H1 (cell line): Measurements from ENCODE around the gene CYBRD1. TPM values are rescaled to one million over a fixed set of nuclear protein-coding genes. Genes with fewer than 3 reads are reported as not detected.

Source experiments
- CTCF ChIA-PET: fragments of 300-600 bp; sonication (Branson Sonifier 250); formaldehyde crosslinking; loops from one replicate; lab custom pipeline; 2021; ENCODE audit not compliant: partially characterized antibody; lab: Charles Lee
- POLR2A ChIA-PET: fragments of 300-600 bp; sonication (Branson Sonifier 250); formaldehyde crosslinking; loops from one replicate; lab custom pipeline; 2021; ENCODE audit warnings: inconsistent platforms; ENCODE audit not compliant: partially characterized antibody; lab: Charles Lee
- DNase-seq, 2 experiments: peaks; one replicate each; pipeline versions ENCODE4 v3.0.0 to v3.0.0-alpha.2; 2010 to 2022; ENCODE audit warnings: low spot score in 2 of 2, low read depth in 1 of 2, mixed read lengths in 1 of 2
- FAIRE-seq: peaks from 2 replicates; lab custom pipeline; 2011; peaks lifted over from hg19 to GRCh38; lab: Jason Lieb, UNC
- H2AFZ ChIP-seq: 2 replicates; pipeline ENCODE4 v1.8.1; 2012; ENCODE audit warnings: low read length, inconsistent platforms
- H2AK5ac ChIP-seq: 2 replicates; pipeline ENCODE4 v1.6.1; 2013; ENCODE audit warnings: low read depth, low read length
- H2BK120ac ChIP-seq: replicated peaks from 2 replicates; pipeline ENCODE3; 2013; ENCODE audit warnings: low read depth, low read length, inconsistent platforms
- H2BK12ac ChIP-seq: 2 replicates; pipeline ENCODE4 v1.6.1; 2013; ENCODE audit warnings: low read depth, low read length
- H2BK15ac ChIP-seq: 2 replicates; pipeline ENCODE4 v1.6.1; 2013; ENCODE audit warnings: low read length
- H2BK20ac ChIP-seq: 2 replicates; pipeline ENCODE4 v1.6.1; 2013; ENCODE audit warnings: low read length
- H2BK5ac ChIP-seq: 2 replicates; pipeline ENCODE4 v1.6.1; 2013; ENCODE audit warnings: low read depth, low read length
- H3K14ac ChIP-seq: 2 replicates; pipeline ENCODE4 v1.6.1; 2013; ENCODE audit warnings: inconsistent platforms; ENCODE audit not compliant: insufficient read length
- H3K18ac ChIP-seq: 2 replicates; pipeline ENCODE4 v1.6.1; 2013; ENCODE audit warnings: low read length; ENCODE audit errors: extremely low read depth
- H3K23ac ChIP-seq: 2 replicates; pipeline ENCODE4 v1.6.1; 2013; ENCODE audit warnings: inconsistent platforms; ENCODE audit not compliant: insufficient read length
- H3K23me2 ChIP-seq: 2 replicates; pipeline ENCODE4 v1.6.1; 2013; ENCODE audit warnings: low read depth, low read length
- H3K27ac ChIP-seq: 2 replicates; pipeline ENCODE4 v1.6.1; 2011; ENCODE audit warnings: low read depth, low read length, inconsistent platforms
- H3K27me3 ChIP-seq, 4 experiments: replicated peaks in 1 of 4; 1 replicate in 1 of 4; 2 replicates in 3 of 4; pipeline versions ENCODE4 v1.6.1 to v1.8.1; 2011 to 2013; ENCODE audit warnings: low read length in 3 of 4, mild to moderate bottlenecking in 3 of 4, inconsistent platforms in 2 of 4, mixed read lengths in 2 of 4, moderate library complexity in 1 of 4; ENCODE audit not compliant: control insufficient read depth in 3 of 4, insufficient read depth in 3 of 4; ENCODE audit errors: extremely low read depth in 1 of 4
- H3K36me3 ChIP-seq, 4 experiments: 2 replicates each; pipeline versions ENCODE4 v1.6.1 to v1.8.1; 2011 to 2013; ENCODE audit warnings: mild to moderate bottlenecking in 4 of 4, low read length in 3 of 4, moderate library complexity in 2 of 4, control low read depth in 1 of 4, inconsistent platforms in 1 of 4; ENCODE audit not compliant: insufficient read depth in 4 of 4, control insufficient read depth in 2 of 4
- H3K4ac ChIP-seq: replicated peaks from 2 replicates; pipeline ENCODE3; 2013; ENCODE audit warnings: low read length, low read depth, mixed read lengths, inconsistent platforms; ENCODE audit not compliant: insufficient read length
- H3K4me1 ChIP-seq, 4 experiments: replicated peaks in 1 of 4; 1 replicate in 1 of 4; 2 replicates in 3 of 4; pipeline versions ENCODE4 v1.6.1 to v1.8.1; 2011 to 2013; ENCODE audit warnings: low read length in 3 of 4, inconsistent platforms in 2 of 4, mixed read lengths in 1 of 4; ENCODE audit not compliant: insufficient read depth in 4 of 4, control insufficient read depth in 3 of 4
- H3K4me2 ChIP-seq, 2 experiments: 2 replicates each; pipeline versions ENCODE4 v1.6.1 to v1.8.1; 2011 to 2013; ENCODE audit warnings: low read depth in 2 of 2, low read length in 2 of 2, control low read depth in 1 of 2, inconsistent platforms in 1 of 2, mild to moderate bottlenecking in 1 of 2; ENCODE audit not compliant: insufficient read depth in 1 of 2
- H3K4me3 ChIP-seq, 4 experiments: fragments of 200-600, 300-600 bp in 1 of 4; sonication (generic), shearing (Covaris generic), sonication (Bioruptor Twin) in 1 of 4; 2 replicates each; pipeline versions ENCODE4 v1.5.1 to v1.8.1; 2011 to 2016; ENCODE audit warnings: low read length in 4 of 4, low read depth in 3 of 4, control low read depth in 2 of 4, inconsistent platforms in 2 of 4, mild to moderate bottlenecking in 2 of 4, mixed read lengths in 1 of 4, moderate library complexity in 1 of 4; ENCODE audit not compliant: insufficient read depth in 2 of 4; ENCODE audit errors: extremely low read depth in 1 of 4
- H3K56ac ChIP-seq: replicated peaks from 2 replicates; pipeline ENCODE3; 2013; ENCODE audit warnings: low read depth, mild to moderate bottlenecking, mixed read lengths, low read length, inconsistent platforms; ENCODE audit not compliant: insufficient read length
- H3K79me1 ChIP-seq: 2 replicates; pipeline ENCODE4 v1.6.1; 2013; ENCODE audit warnings: low read depth, low read length, control low read depth
- H3K79me2 ChIP-seq, 2 experiments: 2 replicates each; pipeline versions ENCODE4 v1.6.1 to v1.8.1; 2012 to 2013; ENCODE audit warnings: low read length in 2 of 2, mild to moderate bottlenecking in 2 of 2, inconsistent platforms in 1 of 2; ENCODE audit not compliant: insufficient read depth in 2 of 2, control insufficient read depth in 1 of 2
- H3K9ac ChIP-seq, 4 experiments: replicated peaks in 1 of 4; 1 replicate in 1 of 4; 2 replicates in 3 of 4; pipeline versions ENCODE4 v1.6.1 to v1.8.1; 2011 to 2013; ENCODE audit warnings: low read depth in 3 of 4, low read length in 3 of 4, control low read depth in 2 of 4, mild to moderate bottlenecking in 2 of 4, moderate library complexity in 2 of 4, inconsistent platforms in 1 of 4; ENCODE audit errors: extremely low read depth in 1 of 4
- H3K9me3 ChIP-seq, 2 experiments: 2 replicates each; pipeline versions ENCODE4 v1.6.1 to v1.8.1; 2012 to 2013; ENCODE audit warnings: mild to moderate bottlenecking in 2 of 2, moderate library complexity in 2 of 2, control low read depth in 1 of 2, inconsistent platforms in 1 of 2, low read depth in 1 of 2, low read length in 1 of 2, mixed read lengths in 1 of 2; ENCODE audit not compliant: insufficient read depth in 2 of 2
- H4K20me1 ChIP-seq, 2 experiments: replicated peaks in 1 of 2; 2 replicates each; pipeline versions ENCODE3 to v1.8.1; 2011 to 2013; ENCODE audit warnings: inconsistent platforms in 2 of 2, low read length in 2 of 2, mild to moderate bottlenecking in 1 of 2; ENCODE audit not compliant: insufficient read depth in 2 of 2, control insufficient read depth in 1 of 2
- H4K5ac ChIP-seq: 2 replicates; pipeline ENCODE4 v1.6.1; 2013; ENCODE audit warnings: low read length, low read depth, mixed read lengths, inconsistent platforms; ENCODE audit not compliant: insufficient read length
- H4K8ac ChIP-seq: 2 replicates; pipeline ENCODE4 v1.8.0; 2013; ENCODE audit warnings: mild to moderate bottlenecking, moderate library complexity, low read length, inconsistent platforms; ENCODE audit not compliant: insufficient read depth; ENCODE audit errors: extremely low read depth
- H4K91ac ChIP-seq: replicated peaks from 2 replicates; pipeline ENCODE3; 2013; ENCODE audit warnings: low read length, mixed read lengths, inconsistent platforms; ENCODE audit not compliant: insufficient read length
- CEBPB ChIP-seq: IDR thresholded peaks from 2 replicates; pipeline ENCODE4 v1.6.1; 2012; ENCODE audit warnings: low read depth, low read length
- E2F6 ChIP-seq: IDR thresholded peaks from 2 replicates; pipeline ENCODE4 v1.6.1; 2012; ENCODE audit warnings: inconsistent platforms
- MAX ChIP-seq: IDR thresholded peaks from 2 replicates; pipeline ENCODE4 v1.6.1; 2012; ENCODE audit warnings: inconsistent platforms
- POLR2A ChIP-seq, 2 experiments: IDR thresholded peaks; 1 replicate in 1 of 2; 2 replicates in 1 of 2; pipeline ENCODE4 v1.6.1; 2011; ENCODE audit warnings: low read depth in 2 of 2, low read length in 2 of 2, mild to moderate bottlenecking in 2 of 2; ENCODE audit errors: control extremely low read depth in 1 of 2
- RBBP5 ChIP-seq: IDR thresholded peaks from 2 replicates; pipeline ENCODE4 v1.7.1; 2012; ENCODE audit warnings: low read depth, mild to moderate bottlenecking, inconsistent platforms, low read length, moderate library complexity, borderline replicate concordance
- SIN3A ChIP-seq, 2 experiments: IDR thresholded peaks in 1 of 2; conservative IDR thresholded peaks in 1 of 2; 2 replicates each; pipeline ENCODE4 v1.6.1; 2011 to 2012; ENCODE audit warnings: low read length in 2 of 2, improper control_type of control experiment in 1 of 2, low read depth in 1 of 2, mild to moderate bottlenecking in 1 of 2
- TCF12 ChIP-seq: IDR thresholded peaks from 2 replicates; pipeline ENCODE4 v1.6.1; 2011; ENCODE audit warnings: low read depth, mild to moderate bottlenecking, low read length
- TEAD4 ChIP-seq: IDR thresholded peaks from 2 replicates; pipeline ENCODE4 v1.6.1; 2012; ENCODE audit warnings: low read depth, low read length, inconsistent platforms, mixed read lengths
- WGBS, 2 experiments: shearing (Covaris generic) in 1 of 2; methylation state at CpG; one replicate each; pipeline versions ENCODE4 v1.1.6 to v1.1.7; 2013 to 2015; ENCODE audit warnings: low lambda C conversion rate in 2 of 2, mixed read lengths in 2 of 2, inconsistent platforms in 1 of 2, low coverage in 1 of 2, missing lambda C conversion rate in 1 of 2; ENCODE audit not compliant: insufficient replicate concordance in 2 of 2, insufficient coverage in 1 of 2, insufficient read length in 1 of 2; ENCODE audit errors: extremely low coverage in 1 of 2, missing lambda C conversion rate in 1 of 2; 5-methylcytosine and 5-hydroxymethylcytosine counted together
- polyA plus RNA-seq, 7 experiments: library from polyadenylated mRNA; depleted of rRNA in 3 of 7; stranded (reverse) in 5 of 7; unstranded in 2 of 7; fragments of >200 nt in 5 of 7; fragments of 200-250 nt in 2 of 7; gene quantifications; 1 replicate in 5 of 7; 2 replicates in 1 of 7; 4 replicates in 1 of 7; pipeline versions ENCODE4 v1.2.1 to v1.2.3, GENCODE V29; 2011 to 2013; ENCODE audit warnings: missing spikeins in 2 of 7, mixed read lengths in 2 of 7
- total RNA-seq: library from RNA; stranded (reverse); fragmentation: NEBNext Ultra II Directional; extraction: Animal tissue kit (Norgen Biotek cat#: 25700); gene quantifications from 2 replicates; pipeline ENCODE4 v1.2.1, GENCODE V29; 2021

Gene CYBRD1
- total and polyA plus RNA-seq, 2 of the 8 experiments (the other 6 are each of a cell fraction or from before 2014, with no cell fraction given), result 10.7 to 12.6 TPM

- H4K91ac ChIP-seq, result no peak overlapping the region
- H4K5ac ChIP-seq, result no peak overlapping the region
- H3K18ac ChIP-seq, result no peak overlapping the region
- no peak overlapping the region for H3K56ac ChIP-seq
- ChIA-PET CTCF (interaction anchor here (0.9 to 1.5 kb wide), 6 partner anchors 41 to 66 kb away, joined by 3 to 5 read pairs (median 4); partner anchors contain the start of genes DCAF17 and METTL8), POLR2A (interaction anchor here (0.6 to 2.0 kb wide), 8 partner anchors 9 to 1344 kb away, joined by 3 to 22 read pairs (median 4); partner anchors contain the start of genes DCAF17 and METTL8)
- H2BK120ac ChIP-seq, result no peak overlapping the region
- H3K36me3 ChIP-seq, result peaks cover 0 to 19% (median 0%) of the 10 kb centered on the region in 4 experiments; a peak in 3 of 8 replicates
- H3K79me2 ChIP-seq, result no peaks in the 10 kb centered on the region
- peak in 1 of 2 experiments; percentile 5 for DNase-seq
- H2AFZ ChIP-seq, result no peak overlapping the region
- H3K23me2 ChIP-seq, result no peaks in the 10 kb centered on the region
- H4K8ac ChIP-seq, result no peak overlapping the region
- no peak overlapping the region for H3K4ac ChIP-seq
- 60% methylated on average over 3 of the region's 3 CpGs; no CpG with 5 or more reads in 1 of the 2 experiments for WGBS, 2 experiments
- no peaks in the 10 kb centered on the region for H3K9me3 ChIP-seq
- H4K20me1 ChIP-seq, result no peaks in the 10 kb centered on the region
- peak overlapping the region; percentile 16; the same call in 1 of the 2 replicates for H2BK5ac ChIP-seq
- no peaks in the 10 kb centered on the region; the same call in 1 of the 2 replicates for H3K79me1 ChIP-seq
- peak overlapping the region; percentile 26 to 27; a peak in 2 of 4 replicates for H3K4me2 ChIP-seq
- no peak overlapping the region for H3K14ac ChIP-seq
- no peaks in the 10 kb centered on the region for H3K27me3 ChIP-seq
- no peak overlapping the region; a peak in 1 of 7 replicates for H3K9ac ChIP-seq
- H2AK5ac ChIP-seq, result no peak overlapping the region; the same call in 1 of the 2 replicates
- peaks cover 0 to 7% (median 4%) of the 10 kb centered on the region in 4 experiments; a peak in 5 of 7 replicates for H3K4me1 ChIP-seq
- 0 out of 2 replicates have a peak overlapping the region, but pooled peaks have one; percentile 21 for H3K27ac ChIP-seq
- peak overlapping the region; percentile 11; the same call in 1 of the 2 replicates for H2BK12ac ChIP-seq
- H3K4me3 ChIP-seq, result no peak overlapping the region
- TF ChIP-seq POLR2A (IDR thresholded peaks at IDR 0.05; ENCODE audit: control extremely low read depth in 1 of 2, low read depth in 2 of 2, low read length in 2 of 2), result 0 out of 3 replicates have a peak, but pooled peaks of 1 of the 2 experiments have one; percentile 25
- TF ChIP-seq TEAD4, result peak; percentile 97
- no peak for TF ChIP-seq E2F6
- 0 out of 2 replicates have a peak, but pooled peaks have one; percentile 20 for TF ChIP-seq MAX
- TF ChIP-seq RBBP5, result no peak
- 0 out of 2 replicates have a peak, but pooled peaks have one; percentile 27 for TF ChIP-seq TCF12
- TF ChIP-seq CEBPB, result 0 out of 2 replicates have a peak, but pooled peaks have one; percentile 26
- TF ChIP-seq SIN3A (conservative IDR thresholded peaks at IDR 0.05 in 1 of 2, IDR thresholded peaks at IDR 0.05 in 1 of 2; ENCODE audit: low read depth in 1 of 2, low read length in 2 of 2), result peak; percentile 22 to 65; a peak in 1 of 4 replicates
- TF ChIP-seq, all 59 proteins: peak for 6
- FAIRE-seq, result peak; percentile 75
- no peak overlapping the region for H2BK15ac ChIP-seq
- no peak overlapping the region for H2BK20ac ChIP-seq
- H3K23ac ChIP-seq, result no peak overlapping the region
These were observed 39.4 kb upstream of the CYBRD1 start for GRCh38 chr2:171482877-171483276.
